ENCODE data around the gene CDC14A.

DNA sequence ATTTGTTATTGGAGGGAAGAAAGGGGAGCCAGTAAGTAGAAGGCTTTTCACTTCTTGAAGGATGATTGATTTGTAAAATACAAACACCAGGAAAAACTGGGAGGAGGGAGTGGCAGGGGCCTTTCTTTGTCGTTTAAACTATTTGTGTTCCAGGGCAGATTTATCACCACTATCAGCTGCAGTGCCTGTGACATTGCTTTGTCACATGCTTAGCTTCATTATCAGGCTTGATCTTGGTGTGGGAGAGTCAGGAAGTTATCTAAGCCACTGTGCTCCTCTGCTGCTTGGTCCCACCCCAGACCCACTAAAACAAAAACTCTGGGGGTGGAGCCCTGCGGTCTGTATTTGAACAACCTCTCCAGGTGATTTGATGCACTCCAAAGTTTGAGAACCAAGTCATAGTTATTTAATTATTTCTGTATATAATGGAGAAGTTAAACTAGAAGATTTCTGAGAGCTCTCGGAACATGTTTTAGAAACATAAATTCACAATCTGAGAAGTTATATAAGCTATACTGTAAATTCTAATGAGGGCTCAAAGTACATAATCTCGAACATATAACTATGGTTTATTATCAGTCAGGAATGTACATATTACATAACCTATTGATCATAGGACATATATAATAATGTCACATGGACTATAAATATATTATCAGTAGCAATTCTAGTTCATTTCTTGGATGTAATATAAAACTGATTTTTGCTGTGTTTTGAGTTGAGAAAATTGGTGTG is 87.9 kb downstream of the CDC14A start:
- TF ChIP-seq FOXP2 (optimal IDR thresholded peaks at IDR 0.05; ENCODE audit: borderline replicate concordance, extremely low read depth, extremely low read length, insufficient read depth) (no peak), POLR2AphosphoS5 (IDR thresholded peaks at IDR 0.05; ENCODE audit: low read depth, low read length) (no peak)
- TF ChIP-seq, protein P1, sequence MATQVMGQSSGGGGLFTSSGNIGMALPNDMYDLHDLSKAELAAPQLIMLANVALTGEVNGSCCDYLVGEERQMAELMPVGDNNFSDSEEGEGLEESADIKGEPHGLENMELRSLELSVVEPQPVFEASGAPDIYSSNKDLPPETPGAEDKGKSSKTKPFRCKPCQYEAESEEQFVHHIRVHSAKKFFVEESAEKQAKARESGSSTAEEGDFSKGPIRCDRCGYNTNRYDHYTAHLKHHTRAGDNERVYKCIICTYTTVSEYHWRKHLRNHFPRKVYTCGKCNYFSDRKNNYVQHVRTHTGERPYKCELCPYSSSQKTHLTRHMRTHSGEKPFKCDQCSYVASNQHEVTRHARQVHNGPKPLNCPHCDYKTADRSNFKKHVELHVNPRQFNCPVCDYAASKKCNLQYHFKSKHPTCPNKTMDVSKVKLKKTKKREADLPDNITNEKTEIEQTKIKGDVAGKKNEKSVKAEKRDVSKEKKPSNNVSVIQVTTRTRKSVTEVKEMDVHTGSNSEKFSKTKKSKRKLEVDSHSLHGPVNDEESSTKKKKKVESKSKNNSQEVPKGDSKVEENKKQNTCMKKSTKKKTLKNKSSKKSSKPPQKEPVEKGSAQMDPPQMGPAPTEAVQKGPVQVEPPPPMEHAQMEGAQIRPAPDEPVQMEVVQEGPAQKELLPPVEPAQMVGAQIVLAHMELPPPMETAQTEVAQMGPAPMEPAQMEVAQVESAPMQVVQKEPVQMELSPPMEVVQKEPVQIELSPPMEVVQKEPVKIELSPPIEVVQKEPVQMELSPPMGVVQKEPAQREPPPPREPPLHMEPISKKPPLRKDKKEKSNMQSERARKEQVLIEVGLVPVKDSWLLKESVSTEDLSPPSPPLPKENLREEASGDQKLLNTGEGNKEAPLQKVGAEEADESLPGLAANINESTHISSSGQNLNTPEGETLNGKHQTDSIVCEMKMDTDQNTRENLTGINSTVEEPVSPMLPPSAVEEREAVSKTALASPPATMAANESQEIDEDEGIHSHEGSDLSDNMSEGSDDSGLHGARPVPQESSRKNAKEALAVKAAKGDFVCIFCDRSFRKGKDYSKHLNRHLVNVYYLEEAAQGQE (IDR thresholded peaks at IDR 0.05; ENCODE audit: insufficient read depth in 1 of 2, low read depth in 2 of 2, low read length in 2 of 2): no peak

All from PFSK-1 (cell line).